DOHH2 (cell line): ENCODE results near the gene NAV2.

Experiments used
- H3F3A ChIP-seq: fragments of 200-600 bp; sonication (generic), shearing (Covaris generic); 2 replicates; pipeline ENCODE4 v1.6.0; 2016; ENCODE audit warnings: antibody characterized with exemption, mild to moderate bottlenecking; ENCODE audit not compliant: control insufficient read depth, insufficient read depth
- H3K27ac ChIP-seq: fragments of 200-600 bp; sonication (generic); 2 replicates; pipeline ENCODE4 v1.5.1; 2014; ENCODE audit warnings: low read depth, mild to moderate bottlenecking, low read length, moderate library complexity
- H3K27me3 ChIP-seq: fragments of 200-600 bp; sonication (generic); 2 replicates; pipeline ENCODE4 v1.6.1; 2014; ENCODE audit warnings: mild to moderate bottlenecking, low read length, mixed read lengths; ENCODE audit not compliant: control insufficient read depth
- H3K36me3 ChIP-seq: fragments of 200-600 bp; sonication (generic); 2 replicates; pipeline ENCODE4 v1.6.1; 2014; ENCODE audit warnings: mild to moderate bottlenecking, low read length, moderate library complexity, mixed read lengths; ENCODE audit not compliant: control insufficient read depth
- H3K4me1 ChIP-seq: fragments of 200-600 bp; sonication (generic); 2 replicates; pipeline ENCODE4 v1.6.1; 2014; ENCODE audit warnings: mild to moderate bottlenecking, low read length, mixed read lengths; ENCODE audit not compliant: control insufficient read depth
- H3K4me2 ChIP-seq: fragments of 200-600 bp; sonication (generic); 2 replicates; pipeline ENCODE4 v1.6.0; 2014; ENCODE audit warnings: mild to moderate bottlenecking, low read length, moderate library complexity
- H3K4me3 ChIP-seq: fragments of 200-600 bp; sonication (generic); 2 replicates; pipeline ENCODE4 v1.5.1; 2014; ENCODE audit warnings: mild to moderate bottlenecking, low read length, mixed read lengths
- H3K79me2 ChIP-seq: fragments of 200-600 bp; sonication (generic); 2 replicates; pipeline ENCODE4 v1.6.1; 2014; ENCODE audit warnings: mild to moderate bottlenecking, low read length, mixed read lengths; ENCODE audit not compliant: control insufficient read depth
- H3K9me2 ChIP-seq: fragments of 200-600 bp; sonication (generic); replicated peaks from 2 replicates; pipeline ENCODE4 v1.6.1; 2014; ENCODE audit warnings: mild to moderate bottlenecking, low read length, mixed read lengths; ENCODE audit not compliant: control insufficient read depth
- H3K9me3 ChIP-seq: fragments of 200-600 bp; sonication (generic); 2 replicates; pipeline ENCODE4 v1.6.1; 2014; ENCODE audit warnings: antibody characterized with exemption, low read length, mixed read lengths; ENCODE audit not compliant: control insufficient read depth, insufficient read depth
- H4K20me1 ChIP-seq: fragments of 200-600 bp; sonication (generic); 2 replicates; pipeline ENCODE4 v1.6.0; 2014; ENCODE audit warnings: low read depth, mild to moderate bottlenecking, antibody characterized with exemption, low read length, moderate library complexity; ENCODE audit not compliant: control insufficient read depth, insufficient read depth
- EZH2phosphoT487 ChIP-seq: fragments of 200-600 bp; sonication (generic); IDR thresholded peaks from 2 replicates; pipeline ENCODE4 v1.6.1; 2017; ENCODE audit warnings: borderline replicate concordance, mild to moderate bottlenecking, antibody characterized with exemption, low read length, moderate library complexity, mixed read lengths
- TF ChIP-seq, protein P1 (sequence below): fragments of 200-600 bp; sonication (generic); IDR thresholded peaks from one replicate; pipeline ENCODE4 v1.5.1; 2014; ENCODE audit warnings: antibody characterized with exemption, mild to moderate bottlenecking, low read depth, low read length; ENCODE audit not compliant: poor library complexity, severe bottlenecking

Gene NAV2

DNA sequence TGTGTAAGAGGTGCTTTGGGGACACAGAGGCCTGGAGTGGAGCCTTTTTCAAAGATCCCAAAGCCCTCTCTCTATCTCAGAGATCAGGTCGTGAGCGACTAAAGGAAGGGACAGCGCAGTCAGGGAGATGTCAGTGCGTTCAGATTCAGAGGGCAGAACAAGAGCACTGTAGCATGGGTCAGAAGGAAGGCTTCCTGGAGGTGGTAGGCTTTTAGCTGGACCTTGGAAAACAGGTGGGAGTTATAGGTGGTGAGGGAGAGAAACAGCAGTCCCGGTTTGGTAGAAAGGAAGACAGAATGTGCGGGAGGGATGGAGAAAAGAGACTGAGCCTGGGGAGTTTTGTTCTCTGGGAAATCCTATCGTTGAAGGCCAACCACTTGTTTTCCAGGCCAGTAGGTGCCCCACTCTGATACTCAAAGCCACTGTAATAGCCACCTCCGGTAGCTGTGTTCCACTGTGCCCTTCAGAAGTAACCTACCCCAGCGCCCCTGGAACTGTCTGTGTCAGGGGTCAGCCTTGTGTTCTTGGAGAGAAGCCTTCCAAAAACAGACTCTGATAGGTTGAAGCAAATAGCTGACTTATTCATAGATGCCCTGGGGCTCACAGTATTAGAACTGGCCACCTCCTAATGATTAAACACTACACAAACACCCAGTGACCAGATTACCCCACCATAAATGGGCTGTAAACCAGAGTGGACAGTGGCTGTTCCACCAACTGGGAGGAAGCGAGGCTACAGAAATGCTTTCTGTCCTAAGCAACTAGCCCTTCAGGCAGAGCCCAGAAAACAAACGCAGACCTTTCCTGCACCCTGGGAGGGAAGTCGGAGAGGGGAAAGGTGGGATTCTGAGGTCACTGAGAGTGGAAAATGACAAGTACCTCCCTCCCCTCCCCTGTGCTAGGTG lies 289.9 kb downstream of the NAV2 start:
- H3K9me3 ChIP-seq: no peaks in the 10 kb centered on the region
- no peaks in the 10 kb centered on the region for H3K36me3 ChIP-seq
- H3K27me3 ChIP-seq: peaks cover 3% of the 10 kb centered on the region; the same call in 1 of the 2 replicates
- no peaks in the 10 kb centered on the region for H3K9me2 ChIP-seq
- H4K20me1 ChIP-seq: no peaks in the 10 kb centered on the region
- H3K79me2 ChIP-seq: no peaks in the 10 kb centered on the region
- H3K4me2 ChIP-seq: no peak overlapping the region
- TF ChIP-seq, protein P1, sequence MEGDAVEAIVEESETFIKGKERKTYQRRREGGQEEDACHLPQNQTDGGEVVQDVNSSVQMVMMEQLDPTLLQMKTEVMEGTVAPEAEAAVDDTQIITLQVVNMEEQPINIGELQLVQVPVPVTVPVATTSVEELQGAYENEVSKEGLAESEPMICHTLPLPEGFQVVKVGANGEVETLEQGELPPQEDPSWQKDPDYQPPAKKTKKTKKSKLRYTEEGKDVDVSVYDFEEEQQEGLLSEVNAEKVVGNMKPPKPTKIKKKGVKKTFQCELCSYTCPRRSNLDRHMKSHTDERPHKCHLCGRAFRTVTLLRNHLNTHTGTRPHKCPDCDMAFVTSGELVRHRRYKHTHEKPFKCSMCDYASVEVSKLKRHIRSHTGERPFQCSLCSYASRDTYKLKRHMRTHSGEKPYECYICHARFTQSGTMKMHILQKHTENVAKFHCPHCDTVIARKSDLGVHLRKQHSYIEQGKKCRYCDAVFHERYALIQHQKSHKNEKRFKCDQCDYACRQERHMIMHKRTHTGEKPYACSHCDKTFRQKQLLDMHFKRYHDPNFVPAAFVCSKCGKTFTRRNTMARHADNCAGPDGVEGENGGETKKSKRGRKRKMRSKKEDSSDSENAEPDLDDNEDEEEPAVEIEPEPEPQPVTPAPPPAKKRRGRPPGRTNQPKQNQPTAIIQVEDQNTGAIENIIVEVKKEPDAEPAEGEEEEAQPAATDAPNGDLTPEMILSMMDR: no peak
- TF ChIP-seq EZH2phosphoT487: no peak
- H3K4me1 ChIP-seq: no peaks in the 10 kb centered on the region
- H3K4me3 ChIP-seq: no peak overlapping the region
- H3K27ac ChIP-seq: no peak overlapping the region
- no peaks in the 10 kb centered on the region for H3F3A ChIP-seq

DNA sequence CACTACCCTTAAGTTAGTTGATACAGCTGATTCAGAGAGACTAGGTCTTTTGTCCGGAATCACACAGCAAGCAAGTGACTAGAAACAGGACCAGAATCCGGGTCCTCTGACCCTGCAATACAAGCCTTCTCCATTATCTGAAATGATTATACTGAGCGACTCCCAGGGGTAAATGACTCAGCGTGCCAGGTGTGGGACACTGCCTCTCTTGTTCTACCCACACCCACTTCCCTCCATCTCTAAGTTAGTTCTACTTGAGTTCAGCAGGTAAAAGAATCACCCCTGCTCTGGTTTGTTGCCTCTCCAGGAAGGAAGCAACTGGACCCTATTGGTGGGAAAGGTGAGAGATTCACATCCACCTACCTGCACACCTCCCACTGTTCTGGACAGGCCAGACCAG lies 290.7 kb downstream of the NAV2 start:
- no peaks in the 10 kb centered on the region for H3F3A ChIP-seq
- no peak overlapping the region for H3K4me2 ChIP-seq
- no peaks in the 10 kb centered on the region for H3K36me3 ChIP-seq
- no peak overlapping the region for H3K4me3 ChIP-seq
- H3K9me3 ChIP-seq: no peaks in the 10 kb centered on the region
- H4K20me1 ChIP-seq: no peaks in the 10 kb centered on the region
- TF ChIP-seq, protein P1: no peak
- TF ChIP-seq EZH2phosphoT487: no peak
- no peak overlapping the region for H3K27ac ChIP-seq
- H3K27me3 ChIP-seq: peaks cover 3% of the 10 kb centered on the region; the same call in 1 of the 2 replicates
- H3K4me1 ChIP-seq: no peaks in the 10 kb centered on the region
- no peaks in the 10 kb centered on the region for H3K79me2 ChIP-seq
- H3K9me2 ChIP-seq: no peaks in the 10 kb centered on the region

DNA sequence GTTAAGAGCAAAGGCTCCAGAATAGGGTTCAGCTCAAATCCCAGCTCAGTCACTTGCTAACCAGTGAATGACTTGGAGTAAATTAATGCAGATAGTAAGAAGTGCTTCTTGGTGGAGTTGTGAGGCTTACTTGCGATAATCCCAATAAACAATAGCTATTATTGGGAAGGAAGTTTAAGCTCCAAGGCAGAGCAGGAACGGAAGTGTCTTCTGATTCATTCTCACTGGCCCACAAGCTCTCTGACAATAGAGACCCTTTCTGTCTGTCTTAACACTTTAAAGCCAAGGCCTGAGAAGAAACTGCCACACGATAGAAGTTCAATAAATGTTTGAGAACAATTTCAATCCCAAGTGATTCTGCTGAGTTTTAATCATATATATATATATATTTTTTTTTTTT lies 292.2 kb downstream of the NAV2 start:
- no peak overlapping the region for H3K4me3 ChIP-seq
- no peaks in the 10 kb centered on the region for H3K9me3 ChIP-seq
- peaks cover 3% of the 10 kb centered on the region; the same call in 1 of the 2 replicates for H3K27me3 ChIP-seq
- H3F3A ChIP-seq: no peaks in the 10 kb centered on the region
- no peaks in the 10 kb centered on the region for H3K4me1 ChIP-seq
- H3K9me2 ChIP-seq: no peaks in the 10 kb centered on the region
- no peaks in the 10 kb centered on the region for H3K79me2 ChIP-seq
- no peaks in the 10 kb centered on the region for H3K36me3 ChIP-seq
- TF ChIP-seq, protein P1: no peak
- no peak for TF ChIP-seq EZH2phosphoT487
- no peak overlapping the region for H3K4me2 ChIP-seq
- no peaks in the 10 kb centered on the region for H4K20me1 ChIP-seq
- no peak overlapping the region for H3K27ac ChIP-seq
